HEK293 (cell line): ENCODE results near the gene TMEM86A.

ENCODE experiments used
- CTCF ChIP-seq: fragments of 450-650 bp; formaldehyde crosslinking; IDR thresholded peaks from 2 replicates; pipeline ENCODE4 v1.5.1; 2016; ENCODE audit warnings: missing biosample characterization, missing genetic modification characterization
- ELK4 ChIP-seq: IDR thresholded peaks from 2 replicates; pipeline ENCODE4 v1.6.1; 2011; ENCODE audit warnings: mild to moderate bottlenecking, low read depth, low read length, borderline replicate concordance
- KLF16 ChIP-seq: fragments of 450-650 bp; formaldehyde crosslinking; IDR thresholded peaks from 2 replicates; pipeline ENCODE4 v1.5.1; 2017; ENCODE audit warnings: missing biosample characterization, missing genetic modification characterization
- ZBTB6 ChIP-seq: fragments of 450-650 bp; formaldehyde crosslinking; IDR thresholded peaks from 2 replicates; pipeline ENCODE4 v1.5.1; 2017; ENCODE audit warnings: missing biosample characterization, missing genetic modification characterization
- ZEB2 ChIP-seq: fragments of 450-650 bp; formaldehyde crosslinking; IDR thresholded peaks from 2 replicates; pipeline ENCODE4 v1.5.1; 2016; ENCODE audit warnings: missing biosample characterization, missing genetic modification characterization
- ZIC2 ChIP-seq: fragments of 450-650 bp; formaldehyde crosslinking; IDR thresholded peaks from 2 replicates; pipeline ENCODE4 v1.5.1; 2016; ENCODE audit warnings: missing biosample characterization, missing genetic modification characterization
- ZNF121 ChIP-seq: fragments of 450-650 bp; formaldehyde crosslinking; IDR thresholded peaks from 2 replicates; pipeline ENCODE4 v1.5.1; 2016; ENCODE audit warnings: missing biosample characterization, missing genetic modification characterization
- ZNF146 ChIP-seq: fragments of 450-650 bp; formaldehyde crosslinking; IDR thresholded peaks from 2 replicates; pipeline ENCODE4 v1.5.1; 2016; ENCODE audit warnings: missing biosample characterization, missing genetic modification characterization
- ZNF302 ChIP-seq: fragments of 450-650 bp; formaldehyde crosslinking; IDR thresholded peaks from 2 replicates; pipeline ENCODE4 v1.5.1; 2016; ENCODE audit warnings: missing biosample characterization, missing genetic modification characterization, low read depth
- ZNF335 ChIP-seq: fragments of 450-650 bp; formaldehyde crosslinking; conservative IDR thresholded peaks from 2 replicates; pipeline ENCODE4 v1.5.1; 2016; ENCODE audit warnings: missing biosample characterization, missing genetic modification characterization
- ZNF660 ChIP-seq: fragments of 450-650 bp; IDR thresholded peaks from 2 replicates; pipeline ENCODE4 v1.5.1; 2018; ENCODE audit warnings: missing biosample characterization, mild to moderate bottlenecking, missing genetic modification characterization
- TF ChIP-seq, protein P1 (sequence below): fragments of 450-650 bp; formaldehyde crosslinking; conservative IDR thresholded peaks from 2 replicates; pipeline ENCODE4 v1.5.1; 2016; ENCODE audit warnings: low read depth, missing biosample characterization, missing genetic modification characterization
- TF ChIP-seq, protein P2 (sequence below): fragments of 450-650 bp; formaldehyde crosslinking; IDR thresholded peaks from 2 replicates; pipeline ENCODE4 v1.5.1; 2016; ENCODE audit warnings: missing biosample characterization, missing genetic modification characterization

GRCh38 chr11:18715476-18715875 lies 16.9 kb downstream of the TMEM86A start:
- TF ChIP-seq ZEB2 (tag by site-specific recombination) (no peak), ZNF335 (no peak), ZNF121 (tag by site-specific recombination) (no peak), ZNF660 (tag by site-specific recombination) (no peak), ELK4 (no peak), CTCF (no peak), ZNF302 (no peak), KLF16 (tag by site-specific recombination) (no peak), ZIC2 (tag by site-specific recombination) (no peak), ZNF146 (tag by site-specific recombination) (no peak), ZBTB6 (no peak)
- TF ChIP-seq, protein P1, sequence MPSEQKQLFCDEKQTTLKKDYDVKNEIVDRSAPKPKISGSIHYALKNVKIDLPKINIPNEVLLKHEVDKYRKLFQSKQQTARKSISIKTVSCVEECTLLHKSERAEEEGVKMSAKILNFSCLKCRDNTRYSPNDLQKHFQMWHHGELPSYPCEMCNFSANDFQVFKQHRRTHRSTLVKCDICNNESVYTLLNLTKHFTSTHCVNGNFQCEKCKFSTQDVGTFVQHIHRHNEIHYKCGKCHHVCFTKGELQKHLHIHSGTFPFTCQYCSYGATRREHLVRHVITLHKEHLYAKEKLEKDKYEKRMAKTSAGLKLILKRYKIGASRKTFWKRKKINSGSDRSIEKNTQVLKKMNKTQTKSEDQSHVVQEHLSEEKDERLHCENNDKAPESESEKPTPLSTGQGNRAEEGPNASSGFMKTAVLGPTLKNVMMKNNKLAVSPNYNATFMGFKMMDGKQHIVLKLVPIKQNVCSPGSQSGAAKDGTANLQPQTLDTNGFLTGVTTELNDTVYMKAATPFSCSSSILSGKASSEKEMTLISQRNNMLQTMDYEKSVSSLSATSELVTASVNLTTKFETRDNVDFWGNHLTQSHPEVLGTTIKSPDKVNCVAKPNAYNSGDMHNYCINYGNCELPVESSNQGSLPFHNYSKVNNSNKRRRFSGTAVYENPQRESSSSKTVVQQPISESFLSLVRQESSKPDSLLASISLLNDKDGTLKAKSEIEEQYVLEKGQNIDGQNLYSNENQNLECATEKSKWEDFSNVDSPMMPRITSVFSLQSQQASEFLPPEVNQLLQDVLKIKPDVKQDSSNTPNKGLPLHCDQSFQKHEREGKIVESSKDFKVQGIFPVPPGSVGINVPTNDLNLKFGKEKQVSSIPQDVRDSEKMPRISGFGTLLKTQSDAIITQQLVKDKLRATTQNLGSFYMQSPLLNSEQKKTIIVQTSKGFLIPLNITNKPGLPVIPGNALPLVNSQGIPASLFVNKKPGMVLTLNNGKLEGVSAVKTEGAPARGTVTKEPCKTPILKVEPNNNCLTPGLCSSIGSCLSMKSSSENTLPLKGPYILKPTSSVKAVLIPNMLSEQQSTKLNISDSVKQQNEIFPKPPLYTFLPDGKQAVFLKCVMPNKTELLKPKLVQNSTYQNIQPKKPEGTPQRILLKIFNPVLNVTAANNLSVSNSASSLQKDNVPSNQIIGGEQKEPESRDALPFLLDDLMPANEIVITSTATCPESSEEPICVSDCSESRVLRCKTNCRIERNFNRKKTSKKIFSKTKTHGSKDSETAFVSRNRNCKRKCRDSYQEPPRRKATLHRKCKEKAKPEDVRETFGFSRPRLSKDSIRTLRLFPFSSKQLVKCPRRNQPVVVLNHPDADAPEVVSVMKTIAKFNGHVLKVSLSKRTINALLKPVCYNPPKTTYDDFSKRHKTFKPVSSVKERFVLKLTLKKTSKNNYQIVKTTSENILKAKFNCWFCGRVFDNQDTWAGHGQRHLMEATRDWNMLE (tag by site-specific recombination) = no peak
- TF ChIP-seq, protein P2, sequence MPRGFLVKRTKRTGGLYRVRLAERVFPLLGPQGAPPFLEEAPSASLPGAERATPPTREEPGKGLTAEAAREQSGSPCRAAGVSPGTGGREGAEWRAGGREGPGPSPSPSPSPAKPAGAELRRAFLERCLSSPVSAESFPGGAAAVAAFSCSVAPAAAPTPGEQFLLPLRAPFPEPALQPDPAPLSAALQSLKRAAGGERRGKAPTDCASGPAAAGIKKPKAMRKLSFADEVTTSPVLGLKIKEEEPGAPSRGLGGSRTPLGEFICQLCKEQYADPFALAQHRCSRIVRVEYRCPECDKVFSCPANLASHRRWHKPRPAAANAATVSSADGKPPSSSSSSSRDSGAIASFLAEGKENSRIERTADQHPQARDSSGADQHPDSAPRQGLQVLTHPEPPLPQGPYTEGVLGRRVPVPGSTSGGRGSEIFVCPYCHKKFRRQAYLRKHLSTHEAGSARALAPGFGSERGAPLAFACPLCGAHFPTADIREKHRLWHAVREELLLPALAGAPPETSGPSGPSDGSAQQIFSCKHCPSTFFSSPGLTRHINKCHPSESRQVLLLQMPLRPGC (tag by site-specific recombination) = no peak
